ENCODE data around the gene ASB11. TPM values are rescaled to one million over a fixed set of nuclear protein-coding genes. Genes with fewer than 3 reads are reported as not detected.

ASB11 gene
- total RNA-seq, 1 donor from 2014 or later: 0.17 TPM

GRCh38 chrX:15322072-15322471 is 6.6 kb upstream of the ASB11 start:
- H3K27me3 ChIP-seq: no peaks in the 10 kb centered on the region
- no peaks in the 10 kb centered on the region for H3K9me3 ChIP-seq
- H3K4me3 ChIP-seq: no peak overlapping the region
- H3K36me3 ChIP-seq: peaks cover 24% of the 10 kb centered on the region
- H3K27ac ChIP-seq: peak overlapping the region; percentile 47
- intact Hi-C loops (cut with DNase I): no loop called here
- H3K4me1 ChIP-seq: no peaks in the 10 kb centered on the region
- TF ChIP-seq, protein P1, sequence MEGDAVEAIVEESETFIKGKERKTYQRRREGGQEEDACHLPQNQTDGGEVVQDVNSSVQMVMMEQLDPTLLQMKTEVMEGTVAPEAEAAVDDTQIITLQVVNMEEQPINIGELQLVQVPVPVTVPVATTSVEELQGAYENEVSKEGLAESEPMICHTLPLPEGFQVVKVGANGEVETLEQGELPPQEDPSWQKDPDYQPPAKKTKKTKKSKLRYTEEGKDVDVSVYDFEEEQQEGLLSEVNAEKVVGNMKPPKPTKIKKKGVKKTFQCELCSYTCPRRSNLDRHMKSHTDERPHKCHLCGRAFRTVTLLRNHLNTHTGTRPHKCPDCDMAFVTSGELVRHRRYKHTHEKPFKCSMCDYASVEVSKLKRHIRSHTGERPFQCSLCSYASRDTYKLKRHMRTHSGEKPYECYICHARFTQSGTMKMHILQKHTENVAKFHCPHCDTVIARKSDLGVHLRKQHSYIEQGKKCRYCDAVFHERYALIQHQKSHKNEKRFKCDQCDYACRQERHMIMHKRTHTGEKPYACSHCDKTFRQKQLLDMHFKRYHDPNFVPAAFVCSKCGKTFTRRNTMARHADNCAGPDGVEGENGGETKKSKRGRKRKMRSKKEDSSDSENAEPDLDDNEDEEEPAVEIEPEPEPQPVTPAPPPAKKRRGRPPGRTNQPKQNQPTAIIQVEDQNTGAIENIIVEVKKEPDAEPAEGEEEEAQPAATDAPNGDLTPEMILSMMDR (IDR thresholded peaks at IDR 0.05): no peak
- DNase-seq (no peak), ATAC-seq (no peak)

DNA sequence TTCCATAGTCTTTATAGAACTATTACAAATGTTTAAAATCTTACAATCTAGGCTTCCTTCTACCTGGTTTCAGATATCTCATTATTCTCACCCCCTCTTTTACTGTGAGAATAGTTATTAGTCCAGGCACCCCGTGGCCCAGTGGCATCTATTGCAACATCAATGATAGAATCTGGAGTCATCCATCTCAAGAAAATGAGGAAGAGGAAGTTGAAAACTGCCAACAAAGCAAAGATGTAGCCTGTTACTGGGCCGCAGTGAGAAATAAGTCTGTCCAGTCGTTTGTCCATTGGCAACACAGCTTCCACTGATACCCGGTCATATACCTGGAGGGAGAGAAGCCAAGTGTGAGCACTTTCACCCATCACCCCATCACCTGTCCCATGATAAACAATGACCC is 6.0 kb upstream of the ASB11 start:
- ATAC-seq: peak; percentile 58

GRCh38 chrX:15320297-15320696 is 4.9 kb upstream of the ASB11 start:
- Histone ChIP-seq H3K4me3 (no peak overlapping the region), H3K27ac (no peak overlapping the region), H3K27me3 (no peaks in the 10 kb centered on the region), H3K9me3 (no peaks in the 10 kb centered on the region), H3K4me1 (no peaks in the 10 kb centered on the region), H3K36me3 (peaks cover 24% of the 10 kb centered on the region)
- DNase-seq (no peak), ATAC-seq (no peak)
- TF ChIP-seq, protein P1 (IDR thresholded peaks at IDR 0.05): no peak
- intact Hi-C loops (cut with DNase I): no loop called here

More for the DNA sequence above, 6.0 kb upstream of the ASB11 start:
- Histone ChIP-seq H3K36me3 (peaks cover 24% of the 10 kb centered on the region), H3K4me1 (no peaks in the 10 kb centered on the region), H3K9me3 (no peaks in the 10 kb centered on the region), H3K27ac (peak overlapping the region; percentile 47), H3K4me3 (no peak overlapping the region), H3K27me3 (no peaks in the 10 kb centered on the region)
- DNase-seq: no peak
- TF ChIP-seq, protein P1 (IDR thresholded peaks at IDR 0.05): no peak
- intact Hi-C loops (cut with DNase I): no loop called here

- H3K4me3 ChIP-seq: no peak overlapping the region
- no peaks in the 10 kb centered on the region for H3K4me1 ChIP-seq
- no peaks in the 10 kb centered on the region for H3K27me3 ChIP-seq
- no peak overlapping the region for H3K27ac ChIP-seq
- TF ChIP-seq, protein P1 (IDR thresholded peaks at IDR 0.05): no peak
- intact Hi-C loops (cut with DNase I): no loop called here
- H3K9me3 ChIP-seq: no peaks in the 10 kb centered on the region
- ATAC-seq: no peak
- H3K36me3 ChIP-seq: peaks cover 24% of the 10 kb centered on the region
- DNase-seq: no peak
Measured at GRCh38 chrX:15319075-15319474, 3.6 kb upstream of the ASB11 start.

DNA sequence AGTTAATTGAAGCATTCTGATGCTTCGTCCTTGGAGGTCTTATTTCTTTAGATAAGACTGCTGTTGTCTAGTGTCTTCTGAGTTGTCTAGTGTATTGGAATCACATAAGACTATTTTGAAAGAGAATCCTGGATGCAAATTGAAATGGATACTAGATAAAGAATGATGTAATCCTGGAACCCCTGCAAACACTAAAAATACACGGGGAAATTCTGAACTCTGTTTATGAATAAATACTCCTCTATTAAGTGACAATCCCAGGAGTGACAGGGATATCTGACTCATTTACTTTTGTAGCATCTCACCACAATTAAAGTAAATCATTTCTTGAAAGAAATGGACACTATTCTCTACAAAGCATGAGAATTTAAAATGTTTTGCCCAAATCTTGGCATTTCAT is 968 bp downstream of the ASB11 start:
- intact Hi-C loops (cut with DNase I): no loop called here
- DNase-seq: no peak
- TF ChIP-seq, protein P1 (IDR thresholded peaks at IDR 0.05): no peak
- Histone ChIP-seq H3K4me1 (no peaks in the 10 kb centered on the region), H3K36me3 (no peaks in the 10 kb centered on the region), H3K27me3 (no peaks in the 10 kb centered on the region), H3K4me3 (no peak overlapping the region), H3K27ac (no peak overlapping the region), H3K9me3 (no peaks in the 10 kb centered on the region)
- no peak for ATAC-seq

DNA sequence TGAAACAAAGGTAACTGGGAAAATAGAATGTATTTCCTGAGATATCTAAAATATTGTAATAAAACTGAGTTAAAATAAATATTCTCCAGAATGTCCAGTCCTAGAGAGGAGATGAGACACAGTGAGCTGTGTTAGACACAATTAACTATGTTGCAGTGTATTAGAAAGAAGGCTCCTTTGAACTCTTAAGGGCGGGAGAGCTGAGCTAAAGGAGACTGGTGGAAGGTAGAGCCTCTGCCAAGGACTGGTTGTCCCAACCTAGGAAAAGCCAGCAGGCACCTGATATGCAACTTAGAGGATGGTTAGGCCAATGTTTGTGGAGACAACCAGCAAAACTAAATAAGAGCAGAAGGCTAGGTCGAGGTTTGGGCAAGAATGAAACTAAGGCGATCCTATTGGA is 4.3 kb downstream of the ASB11 start:
- intact Hi-C loops (cut with DNase I): no loop called here
- DNase-seq (no peak), ATAC-seq (no peak)
- H3K4me3 ChIP-seq: no peak overlapping the region
- peak overlapping the region; percentile 55 for H3K27ac ChIP-seq
- H3K4me1 ChIP-seq: no peaks in the 10 kb centered on the region
- no peaks in the 10 kb centered on the region for H3K36me3 ChIP-seq
- no peaks in the 10 kb centered on the region for H3K9me3 ChIP-seq
- no peaks in the 10 kb centered on the region for H3K27me3 ChIP-seq
- TF ChIP-seq, protein P1 (IDR thresholded peaks at IDR 0.05): no peak

All from upper lobe of right lung (tissue), 1 donor.